HG02610 (cell line): ENCODE measurements around the gene MYL10.

Source experiments
- ATAC-seq: cut with Tn5 transposase; IDR thresholded peaks from one replicate; pipeline ENCODE4 v1.9.1; 2021; ENCODE audit warnings: mild to moderate bottlenecking, moderate library complexity; ENCODE audit not compliant: unreplicated experiment

Gene MYL10

GRCh38 chr7:101598986-101599771, 29.9 kb downstream of the MYL10 start:
- ATAC-seq, result no peak

GRCh38 chr7:101598422-101598985, 30.6 kb downstream of the MYL10 start:
- ATAC-seq, result no peak

GRCh38 chr7:101597941-101598340, 31.2 kb downstream of the MYL10 start:
- ATAC-seq, result no peak

- no peak for ATAC-seq
Measured at GRCh38 chr7:101596898-101597297, 32.2 kb downstream of the MYL10 start.

GRCh38 chr7:101595766-101596537, 33.1 kb downstream of the MYL10 start:
- no peak for ATAC-seq

GRCh38 chr7:101595246-101595645, 33.9 kb downstream of the MYL10 start:
- ATAC-seq, result no peak

GRCh38 chr7:101594790-101595189, 34.3 kb downstream of the MYL10 start:
- ATAC-seq, result no peak

DNA sequence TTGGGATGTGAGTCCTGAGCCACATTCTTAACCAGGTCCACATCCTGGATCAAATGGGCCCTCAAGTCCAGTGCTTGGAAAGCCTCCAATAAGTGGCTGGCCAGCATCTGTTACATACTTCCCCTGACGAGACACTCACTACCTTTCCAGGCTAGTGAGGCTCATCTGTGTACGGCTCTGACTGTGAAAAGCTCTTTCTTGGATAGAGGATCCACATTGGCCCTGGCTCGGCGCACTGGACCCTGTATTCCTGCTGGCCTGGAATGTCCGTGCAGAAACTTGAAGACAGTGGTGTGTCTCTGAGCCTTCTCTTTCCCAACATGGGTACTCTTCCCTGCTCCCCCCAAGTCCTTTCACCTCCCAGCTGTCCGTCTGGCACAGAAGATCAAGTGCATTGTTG, 35.5 kb downstream of the MYL10 start:
- ATAC-seq, result no peak

- ATAC-seq, result no peak
Measured at GRCh38 chr7:101591504-101591903, 37.6 kb downstream of the MYL10 start.

GRCh38 chr7:101590663-101591435, 38.2 kb downstream of the MYL10 start:
- no peak for ATAC-seq

DNA sequence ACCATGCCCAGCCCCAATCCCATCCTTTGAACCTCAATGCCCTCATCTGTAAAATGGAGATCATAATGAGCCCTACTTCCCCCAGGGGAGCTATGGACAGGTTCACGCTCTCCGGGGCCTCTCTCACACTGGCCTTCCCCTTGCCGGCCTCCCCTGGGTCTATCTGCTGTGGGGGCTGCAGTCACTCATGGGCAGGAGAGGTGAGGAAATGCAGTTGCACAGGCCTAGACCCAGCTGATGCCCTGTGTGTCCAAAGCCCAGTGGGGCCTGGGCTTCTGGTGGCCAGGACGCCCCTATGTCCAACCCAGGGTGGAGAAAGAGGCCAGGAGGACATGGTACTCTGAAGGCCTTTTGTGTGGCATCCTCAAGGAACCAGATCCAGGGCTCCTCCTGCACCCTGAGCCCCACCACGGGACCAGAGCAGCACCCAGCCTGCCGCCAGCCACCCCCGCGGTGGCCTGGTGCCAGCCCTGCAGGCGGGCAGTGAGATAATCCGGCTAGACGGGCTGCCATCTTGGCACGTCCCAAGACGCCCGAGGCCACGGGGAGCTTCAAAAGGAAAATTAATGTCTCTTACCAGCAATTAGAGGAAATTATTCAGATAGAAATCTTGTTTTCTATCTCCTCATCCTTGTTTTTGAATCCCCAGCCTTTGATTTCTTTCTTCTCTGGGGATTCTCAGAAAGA, 39.0 kb downstream of the MYL10 start:
- no peak for ATAC-seq

DNA sequence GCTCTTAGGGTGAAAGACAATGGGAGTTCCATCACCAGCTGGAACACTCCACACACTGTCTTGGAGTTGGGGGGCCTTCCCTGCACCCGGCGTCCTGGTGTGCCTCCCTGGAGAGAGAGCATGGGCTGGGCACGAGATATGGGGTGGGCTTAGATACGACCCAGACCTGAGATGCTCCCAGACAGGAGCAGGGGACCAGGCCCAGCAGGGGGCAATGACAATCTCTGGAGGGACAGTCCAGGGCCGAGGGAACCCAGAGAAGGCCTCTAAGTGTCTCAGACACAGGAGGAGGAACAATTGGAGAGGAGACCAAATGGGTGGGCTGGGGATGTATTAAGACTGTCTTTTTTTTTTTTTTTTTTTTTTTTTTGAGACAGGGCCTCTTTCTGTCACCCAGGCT, 40.0 kb downstream of the MYL10 start:
- no peak for ATAC-seq

DNA sequence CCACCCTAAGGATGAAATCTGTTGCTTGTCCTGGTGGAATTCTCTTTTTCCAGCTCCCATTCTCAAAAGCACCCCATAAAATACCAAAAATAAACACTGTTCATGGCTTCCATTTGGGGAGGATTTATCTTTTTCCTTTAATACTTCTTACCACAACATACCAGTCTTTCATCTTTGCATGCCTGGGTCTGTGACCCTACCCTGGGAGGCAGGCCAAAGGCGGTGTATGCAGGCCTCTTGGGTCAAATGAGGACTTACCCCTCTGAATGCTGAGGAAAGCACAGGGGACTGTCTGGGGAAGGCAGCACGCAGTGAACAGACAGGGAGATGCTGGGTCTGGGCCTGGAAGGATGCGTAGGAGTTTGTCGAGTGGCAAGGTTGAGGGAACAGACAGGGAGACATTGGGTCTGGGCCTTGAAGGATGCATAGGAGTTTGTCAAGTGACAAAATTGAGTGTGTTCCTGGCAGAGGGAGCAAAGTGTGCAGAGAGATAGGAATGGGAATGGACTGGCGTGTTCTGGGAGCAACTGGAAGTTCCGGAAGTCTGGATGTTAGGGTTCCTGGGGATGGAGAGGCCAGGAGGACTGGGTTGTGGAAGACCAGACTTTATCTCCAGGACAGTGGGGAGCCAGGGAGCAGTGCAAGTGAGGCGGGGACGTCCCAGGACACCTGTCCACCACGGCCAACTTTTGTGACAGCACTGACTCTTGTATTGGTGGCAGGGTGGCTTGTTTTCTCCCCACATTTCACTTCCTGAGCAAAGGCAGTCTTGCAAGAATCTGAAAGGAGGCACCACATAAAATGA, 40.8 kb downstream of the MYL10 start:
- no peak for ATAC-seq

GRCh38 chr7:101586906-101587677, 42.0 kb downstream of the MYL10 start:
- no peak for ATAC-seq

- ATAC-seq, result no peak
Measured at GRCh38 chr7:101586078-101586905, 42.8 kb downstream of the MYL10 start.

GRCh38 chr7:101582971-101583370, 46.1 kb downstream of the MYL10 start:
- no peak for ATAC-seq

DNA sequence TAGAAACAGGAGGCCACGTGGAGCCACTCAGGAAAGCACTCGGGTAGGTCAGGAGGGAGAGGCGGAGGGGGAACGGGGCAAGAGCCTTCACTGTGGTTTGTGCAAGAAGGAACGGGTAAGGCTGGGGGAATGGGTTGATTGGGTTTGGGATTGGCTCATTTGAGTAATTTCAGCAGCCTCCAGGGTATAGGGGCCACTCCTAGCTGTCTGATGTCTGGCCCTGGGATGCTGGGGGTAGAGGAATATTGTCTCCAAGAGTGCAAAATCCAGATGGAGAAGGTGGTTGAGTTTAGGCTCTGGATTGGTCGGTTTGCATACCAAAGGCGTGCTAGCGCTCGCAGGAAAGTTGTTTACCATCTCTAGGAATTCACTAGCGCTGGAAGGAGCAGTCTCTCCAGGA, 47.2 kb downstream of the MYL10 start:
- ATAC-seq, result no peak

DNA sequence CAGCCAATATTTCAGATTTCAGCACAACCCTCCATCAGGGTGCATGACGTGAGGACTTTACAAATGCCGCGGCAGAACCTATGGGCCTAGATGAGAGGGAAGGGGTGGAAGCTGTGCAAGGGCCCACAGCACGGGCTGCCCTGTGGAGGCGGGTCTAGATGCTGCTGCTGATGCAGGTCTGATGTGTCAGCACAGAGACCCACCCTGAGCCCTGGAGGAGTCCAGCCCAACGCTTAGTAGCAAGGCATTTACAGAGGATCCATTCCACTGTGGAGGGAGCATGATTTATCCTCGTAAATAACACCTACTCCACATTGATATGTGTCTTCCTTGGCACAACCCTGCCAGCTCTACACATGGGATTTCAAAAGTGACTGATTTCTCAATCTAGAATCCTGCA, 48.5 kb downstream of the MYL10 start:
- no peak for ATAC-seq
